Smooth muscle cell (in vitro differentiated cells): Measurements from ENCODE around the gene ARMC9. TPM values are rescaled to one million over a fixed set of nuclear protein-coding genes. Genes with fewer than 3 reads are reported as not detected.

ENCODE experiments used
- DNase-seq: peaks from one replicate; lab custom pipeline; 2025; ENCODE audit not compliant: unreplicated experiment; lab: John Stamatoyannopoulos, UW
- H2AFZ ChIP-seq: fragments of 200-600 bp; sonication (generic); 2 replicates; pipeline ENCODE4 v1.6.0; 2016; ENCODE audit warnings: antibody characterized with exemption, low read depth, mild to moderate bottlenecking
- H3F3A ChIP-seq: fragments of 200-600 bp; sonication (generic); 2 replicates; pipeline ENCODE4 v1.6.0; 2017; ENCODE audit warnings: antibody characterized with exemption, low read depth
- H3K27ac ChIP-seq: fragments of 200-600 bp; sonication (generic); 2 replicates; pipeline ENCODE4 v1.5.1; 2016; ENCODE audit warnings: low read depth, mild to moderate bottlenecking
- H3K27me3 ChIP-seq: fragments of 200-600 bp; sonication (generic); 2 replicates; pipeline ENCODE4 v1.6.1; 2016; ENCODE audit warnings: low read depth, mild to moderate bottlenecking
- H3K36me3 ChIP-seq: fragments of 200-600 bp; sonication (generic); 2 replicates; pipeline ENCODE4 v1.5.1; 2016; ENCODE audit warnings: low read depth
- H3K4me1 ChIP-seq: fragments of 200-600 bp; sonication (generic); 2 replicates; pipeline ENCODE4 v1.5.1; 2016; ENCODE audit warnings: low read depth
- H3K4me2 ChIP-seq: fragments of 200-600 bp; sonication (generic); 2 replicates; pipeline ENCODE4 v1.6.0; 2016; ENCODE audit warnings: mild to moderate bottlenecking
- H3K4me3 ChIP-seq: fragments of 200-600 bp; sonication (generic); 2 replicates; pipeline ENCODE4 v1.5.1; 2016; ENCODE audit warnings: mild to moderate bottlenecking
- H3K79me2 ChIP-seq: fragments of 200-600 bp; sonication (generic); 2 replicates; pipeline ENCODE4 v1.6.0; 2016; ENCODE audit warnings: low read depth, mild to moderate bottlenecking
- H3K9ac ChIP-seq: fragments of 200-600 bp; sonication (generic); 2 replicates; pipeline ENCODE4 v1.6.0; 2016; ENCODE audit warnings: low read depth
- H3K9me3 ChIP-seq: fragments of 200-600 bp; sonication (generic); replicated peaks from 2 replicates; pipeline ENCODE4 v1.5.1; 2016; ENCODE audit warnings: low read depth
- H4K20me1 ChIP-seq: fragments of 200-600 bp; sonication (generic); 2 replicates; pipeline ENCODE4 v1.6.0; 2016; ENCODE audit warnings: low read depth
- CTCF ChIP-seq: fragments of 200-600 bp; sonication (generic); IDR thresholded peaks from 2 replicates; pipeline ENCODE4 v1.5.1; 2017; ENCODE audit warnings: borderline replicate concordance, mild to moderate bottlenecking, antibody characterized with exemption; ENCODE audit not compliant: insufficient read depth, poor library complexity, severe bottlenecking
- WGBS: methylation state at CpG from one replicate; pipeline ENCODE4 v1.1.7; 2016; ENCODE audit warnings: low lambda C conversion rate; 5-methylcytosine and 5-hydroxymethylcytosine counted together
- polyA plus RNA-seq: library from polyadenylated mRNA; unstranded; fragments of >200 nt; fragmentation: Nextera tagmentation; extraction: Ambion mirVana; gene quantifications from 2 replicates; pipeline ENCODE4 v1.2.1, GENCODE V29; 2016
- total RNA-seq: library from RNA; depleted of rRNA; stranded (reverse); fragments of >200 nt; gene quantifications from 2 replicates; pipeline ENCODE4 v1.2.3, GENCODE V29; 2014

The ARMC9 gene
- total and polyA plus RNA-seq, 2 experiments from 2014 or later, result 34.7 to 51.0 TPM

- Histone ChIP-seq H3K4me3 (no peak overlapping the region), H3K4me1 (no peaks in the 10 kb centered on the region), H3F3A (no peaks in the 10 kb centered on the region), H3K27ac (no peak overlapping the region), H3K4me2 (no peak overlapping the region), H3K79me2 (no peaks in the 10 kb centered on the region), H3K9me3 (no peaks in the 10 kb centered on the region), H3K27me3 (no peaks in the 10 kb centered on the region), H2AFZ (no peak overlapping the region), H4K20me1 (no peaks in the 10 kb centered on the region), H3K9ac (no peak overlapping the region), H3K36me3 (peaks cover 6% of the 10 kb centered on the region)
- DNase-seq, result no peak
- WGBS, result over 99% methylated on average over 7 of the region's 7 CpGs
- no peak for TF ChIP-seq CTCF
These were observed 90.2 kb downstream of the ARMC9 start for GRCh38 chr2:231288590-231288989.

DNA sequence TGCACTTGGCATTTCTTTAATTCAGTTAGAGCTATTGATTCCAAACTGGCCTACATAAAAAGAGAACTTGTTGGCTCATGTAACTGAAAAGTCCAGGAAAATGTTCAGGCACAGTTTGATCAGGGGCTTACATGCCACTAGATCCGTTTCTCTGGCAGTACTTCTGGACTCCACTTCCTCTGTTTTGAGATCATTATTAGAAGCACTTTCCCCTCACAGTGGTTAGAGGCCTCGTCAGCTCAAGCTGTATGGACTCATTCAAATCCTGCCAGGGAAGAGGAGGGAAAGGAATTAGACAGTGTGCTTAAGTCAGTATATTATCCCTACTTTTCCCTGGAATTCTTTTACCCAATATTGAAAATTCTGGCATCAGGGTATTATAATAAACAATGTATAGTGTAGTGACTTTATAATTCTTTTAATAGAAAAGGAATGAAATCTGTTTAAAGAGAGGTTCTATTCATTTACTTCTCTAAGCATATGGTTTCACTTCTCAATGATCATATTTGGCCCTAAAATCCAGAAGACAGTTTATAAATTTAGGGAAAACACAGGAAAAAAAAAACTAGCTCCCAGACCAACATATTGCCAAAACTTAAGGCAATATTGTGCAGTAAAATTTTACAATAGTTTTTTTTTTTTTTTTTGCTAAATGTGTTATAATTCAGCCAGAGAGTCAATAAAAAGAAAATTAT, 92.0 kb downstream of the ARMC9 start:
- Histone ChIP-seq H3K9ac (no peak overlapping the region), H2AFZ (no peak overlapping the region), H4K20me1 (no peaks in the 10 kb centered on the region), H3K27me3 (no peaks in the 10 kb centered on the region), H3K4me3 (no peak overlapping the region), H3K9me3 (no peaks in the 10 kb centered on the region), H3F3A (no peaks in the 10 kb centered on the region), H3K4me1 (no peaks in the 10 kb centered on the region), H3K27ac (no peak overlapping the region), H3K4me2 (no peak overlapping the region), H3K36me3 (no peaks in the 10 kb centered on the region), H3K79me2 (no peaks in the 10 kb centered on the region)
- no peak for DNase-seq
- 85% methylated on average over 2 of the region's 2 CpGs for WGBS
- no peak for TF ChIP-seq CTCF

GRCh38 chr2:231292472-231293134, 94.2 kb downstream of the ARMC9 start:
- no peak for DNase-seq
- TF ChIP-seq CTCF, result no peak
- H3K4me1 ChIP-seq, result no peaks in the 10 kb centered on the region
- H3K4me2 ChIP-seq, result no peak overlapping the region
- WGBS, result 91% methylated on average over 8 of the region's 8 CpGs
- H3F3A ChIP-seq, result no peaks in the 10 kb centered on the region
- H3K9ac ChIP-seq, result no peak overlapping the region
- no peaks in the 10 kb centered on the region for H3K36me3 ChIP-seq
- no peaks in the 10 kb centered on the region for H3K79me2 ChIP-seq
- no peaks in the 10 kb centered on the region for H3K9me3 ChIP-seq
- H4K20me1 ChIP-seq, result no peaks in the 10 kb centered on the region
- H3K4me3 ChIP-seq, result no peak overlapping the region
- no peaks in the 10 kb centered on the region for H3K27me3 ChIP-seq
- no peak overlapping the region for H2AFZ ChIP-seq
- H3K27ac ChIP-seq, result no peak overlapping the region
